HepG2 (cell line): ENCODE data around the gene AQP12A. TPM values are rescaled to one million over a fixed set of nuclear protein-coding genes. Genes with fewer than 3 reads are reported as not detected.

Experiments
- ATAC-seq: fragments of 200-7000 bp; cut with Tn5 transposase; 3 replicates; pipeline ENCODE4 v1.9.1; 2020; ENCODE audit warnings: mild to moderate bottlenecking, moderate library complexity
- BruUV-seq: library from RNA; stranded (reverse); fragments of 400-500 nt; replicated peaks from 2 replicates; lab custom pipeline; 2021; lab: Mats Ljungman, UMichigan
- CTCF ChIA-PET: fragments of 300-600 bp; formaldehyde crosslinking; extraction: SDS; loops from one replicate; lab custom pipeline; 2021; ENCODE audit warnings: low total read pairs, inconsistent platforms, low intra/inter-chr PET ratio; lab: Yijun Ruan, JAX
- POLR2A ChIA-PET: fragments of 350-600 bp; sonication (Branson Sonifier 250); formaldehyde crosslinking; loops from one replicate; lab custom pipeline; 2020; ENCODE audit warnings: antibody characterized with exemption, inconsistent platforms; lab: Yijun Ruan, JAX
- DNase-seq: peaks from one replicate; pipeline ENCODE4 v3.0.0-alpha.2; 2015; ENCODE audit warnings: low spot score
- FAIRE-seq: peaks from 3 replicates; lab custom pipeline; 2011; peaks lifted over from hg19 to GRCh38; lab: Jason Lieb, UNC
- H2AFZ ChIP-seq: one replicate; pipeline ENCODE4 v1.6.1; 2011; ENCODE audit warnings: low read length, inconsistent platforms
- H3K27ac ChIP-seq: fragments of 300-600 bp; 3 replicates; pipeline ENCODE4 v1.8.0; 2011; ENCODE audit warnings: mixed run types, mild to moderate bottlenecking, mixed read lengths, low read length, inconsistent platforms; ENCODE audit not compliant: insufficient read depth; ENCODE audit errors: extremely low read length
- H3K27me3 ChIP-seq, 2 experiments: fragments of 200-600 bp in 1 of 2; 2 replicates in 1 of 2; 3 replicates in 1 of 2; pipeline versions ENCODE4 v1.6.0 to v1.8.0; 2011; ENCODE audit warnings: low read length in 2 of 2, mild to moderate bottlenecking in 2 of 2, moderate library complexity in 2 of 2, inconsistent platforms in 1 of 2; ENCODE audit not compliant: insufficient read depth in 2 of 2, control insufficient read depth in 1 of 2
- H3K36me3 ChIP-seq, 2 experiments: fragments of 200-600 bp in 1 of 2; replicated peaks in 1 of 2; 2 replicates in 1 of 2; 3 replicates in 1 of 2; pipeline versions ENCODE4 v1.5.1 to v1.8.0; 2011; ENCODE audit warnings: low read length in 2 of 2, inconsistent platforms in 1 of 2; ENCODE audit not compliant: insufficient read depth in 2 of 2, control insufficient read depth in 1 of 2
- H3K4me1 ChIP-seq: 2 replicates; pipeline ENCODE4 v1.5.1; 2012; ENCODE audit warnings: low read length, inconsistent platforms; ENCODE audit not compliant: insufficient read depth
- H3K4me2 ChIP-seq: 2 replicates; pipeline ENCODE4 v1.6.0; 2011; ENCODE audit warnings: low read depth, low read length, inconsistent platforms
- H3K4me3 ChIP-seq, 3 experiments: fragments of 200-600 bp in 1 of 3; sonication (generic), shearing (Covaris generic) in 1 of 3; replicated peaks in 1 of 3; 2 replicates each; pipeline ENCODE4 v1.5.1; 2011 to 2016; ENCODE audit warnings: low read length in 3 of 3, inconsistent platforms in 2 of 3, low read depth in 2 of 3, mild to moderate bottlenecking in 2 of 3, control low read depth in 1 of 3, mixed read lengths in 1 of 3; ENCODE audit not compliant: insufficient read depth in 1 of 3
- H3K79me2 ChIP-seq: one replicate; pipeline ENCODE4 v1.6.1; 2011; ENCODE audit warnings: low read length, inconsistent platforms; ENCODE audit not compliant: insufficient read depth
- H3K9ac ChIP-seq: 2 replicates; pipeline ENCODE4 v1.6.0; 2011; ENCODE audit warnings: mild to moderate bottlenecking, low read depth, low read length, inconsistent platforms; ENCODE audit not compliant: insufficient read depth
- H3K9me3 ChIP-seq: 2 replicates; pipeline ENCODE4 v1.5.1; 2012; ENCODE audit warnings: mild to moderate bottlenecking, low read length
- H4K20me1 ChIP-seq: 2 replicates; pipeline ENCODE4 v1.6.0; 2011; ENCODE audit warnings: inconsistent platforms, mild to moderate bottlenecking, low read length, moderate library complexity; ENCODE audit not compliant: insufficient read depth
- AKAP8 ChIP-seq: sonication (generic); formaldehyde crosslinking; IDR thresholded peaks from 2 replicates; pipeline ENCODE4 v1.5.1; 2020; ENCODE audit warnings: mild to moderate bottlenecking, missing genetic modification reagents
- CERS6 ChIP-seq: sonication (generic); formaldehyde crosslinking; IDR thresholded peaks from 2 replicates; pipeline ENCODE4 v1.5.0; 2020; ENCODE audit warnings: missing genetic modification reagents
- E2F2 ChIP-seq: sonication (generic); formaldehyde crosslinking; IDR thresholded peaks from 2 replicates; pipeline ENCODE4 v1.4.0; 2020; ENCODE audit warnings: missing genetic modification reagents, borderline replicate concordance
- IKZF1 ChIP-seq: fragments of 450-650 bp; IDR thresholded peaks from 2 replicates; pipeline ENCODE4 v1.7.1; 2016
- NR1H2 ChIP-seq: sonication (generic); formaldehyde crosslinking; IDR thresholded peaks from 2 replicates; pipeline ENCODE4 v1.8.1; 2022; ENCODE audit warnings: low read depth, missing genetic modification reagents, borderline replicate concordance
- SP140L ChIP-seq: sonication (generic); formaldehyde crosslinking; IDR thresholded peaks from 2 replicates; pipeline ENCODE4 v1.4.0; 2020; ENCODE audit warnings: missing genetic modification reagents, borderline replicate concordance
- ZNF18 ChIP-seq: sonication (generic); formaldehyde crosslinking; IDR thresholded peaks from 2 replicates; pipeline ENCODE4 v1.8.0; 2022; ENCODE audit warnings: mild to moderate bottlenecking, missing genetic modification reagents; ENCODE audit not compliant: insufficient replicate concordance
- ZNF737 ChIP-seq: sonication (generic); formaldehyde crosslinking; IDR thresholded peaks from 2 replicates; pipeline ENCODE4 v1.5.0; 2020; ENCODE audit warnings: missing genetic modification reagents, mild to moderate bottlenecking, borderline replicate concordance
- WGBS: methylation state at CpG from one replicate; pipeline ENCODE4 v1.1.6; 2017; ENCODE audit warnings: low lambda C conversion rate; 5-methylcytosine and 5-hydroxymethylcytosine counted together
- in situ Hi-C: cut with HindIII; loops from 2 replicates; pipeline ENCODE4 v1.10.0; 2017; ENCODE audit warnings: low pct_unique_long_range_greater_than_20kb; ENCODE audit not compliant: extremely low pct_ligation_motif_present
- intact Hi-C: fragments of 100-400 bp; cut with micrococcal nuclease; formaldehyde crosslinking; loops from one replicate; pipeline ENCODE4 v1.10.0; 2022; ENCODE audit not compliant: unreplicated experiment
- polyA plus RNA-seq, 8 experiments: library from polyadenylated mRNA; depleted of rRNA in 3 of 8; stranded (reverse) in 7 of 8; unstranded in 1 of 8; fragments of >200 nt; fragmentation: Illumina TruSeq in 4 of 8; extraction: Trizol in 4 of 8; gene quantifications; 2 replicates each; pipeline versions ENCODE4 v1.2.1 to v1.2.3, GENCODE V29; 2011 to 2016; ENCODE audit warnings: low read depth in 4 of 8, missing spikeins in 1 of 8, mixed read lengths in 1 of 8; ENCODE audit not compliant: insufficient read depth in 1 of 8
- total RNA-seq, 5 experiments: library from RNA; depleted of rRNA; stranded (reverse); fragments of >200 nt; fragmentation: Illumina TruSeq; extraction: Trizol; gene quantifications; 2 replicates each; pipeline ENCODE4 v1.2.3, GENCODE V29; 2016; ENCODE audit warnings: low read depth in 1 of 5

Gene AQP12A
- total and polyA plus RNA-seq, 2 of the 13 experiments (the other 11 are each of a cell fraction or from before 2014, with no cell fraction given): not detected

- ATAC-seq (no peak), FAIRE-seq (no peak), DNase-seq (no peak)
- Histone ChIP-seq H3K4me1 (no peaks in the 10 kb centered on the region), H3K9me3 (no peaks in the 10 kb centered on the region), H3K4me3 (no peak overlapping the region), H2AFZ (no peak overlapping the region), H3K27me3 (peaks cover 45 to 82% of the 10 kb centered on the region in 2 experiments), H3K36me3 (no peaks in the 10 kb centered on the region), H3K79me2 (no peaks in the 10 kb centered on the region), H4K20me1 (no peaks in the 10 kb centered on the region; the same call in 1 of the 2 replicates), H3K4me2 (no peak overlapping the region), H3K27ac (no peak overlapping the region), H3K9ac (no peak overlapping the region)
- intact Hi-C loops (loop anchor here (10.0 kb wide), 1 partner anchor 129 kb away; no protein-coding TSS in a partner anchor), in situ Hi-C loops (no loop called here)
- BruUV-seq: no TSS peak
- CTCF ChIA-PET: no interaction called here
- TF ChIP-seq SP140L (CRISPR knock-in tag) (no peak), E2F2 (CRISPR knock-in tag) (no peak), ZNF18 (no peak), NR1H2 (CRISPR knock-in tag) (no peak), AKAP8 (no peak), IKZF1 (no peak), CERS6 (CRISPR knock-in tag) (no peak), ZNF737 (no peak)
- POLR2A ChIA-PET: no interaction called here
- WGBS: 3% methylated on average over 11 of the region's 14 CpGs
Observed at GRCh38 chr2:240644171-240644651, 47.5 kb upstream of the AQP12A start.
